Left lung (tissue), 10 donors: ENCODE data around the gene F2RL1. TPM values are rescaled to one million over a fixed set of nuclear protein-coding genes. Genes with fewer than 3 reads are reported as not detected.
A peak's percentile ranks its signal among the peaks of the same experiment; 100 is the strongest.
"Not testable (repeated sequence)": the region's sequence is repeated elsewhere in the genome, so short reads cannot be mapped to it uniquely, and the experiment has no call there.

Experiments
- ATAC-seq: fragments of 200-7000 bp; cut with Tn5 transposase; one replicate; pipeline ENCODE4 v1.9.1; 2020; ENCODE audit warnings: moderate library complexity
- DNase-seq, 4 donors: peaks; one replicate each; pipeline ENCODE4 v3.0.0-alpha.2; 2013 to 2020
- H3K27ac ChIP-seq, 2 donors: fragments of 200-600 bp; sonication (generic) in 1 of 2; one replicate each; pipeline versions ENCODE4 v1.5.0 to v1.8.0; 2020 to 2021
- H3K27me3 ChIP-seq, 2 donors: fragments of 200-600 bp; sonication (generic) in 1 of 2; one replicate each; pipeline versions ENCODE4 v1.5.0 to v1.8.0; 2020 to 2021
- H3K36me3 ChIP-seq, 2 donors: fragments of 200-600 bp; sonication (generic) in 1 of 2; one replicate each; pipeline versions ENCODE4 v1.5.0 to v1.8.0; 2020 to 2021
- H3K4me1 ChIP-seq, 2 donors: fragments of 200-600 bp; one replicate each; pipeline ENCODE4 v1.8.0; 2021
- H3K4me3 ChIP-seq, 2 donors: fragments of 200-600 bp; sonication (generic) in 1 of 2; one replicate each; pipeline versions ENCODE4 v1.5.0 to v1.8.0; 2020 to 2021; ENCODE audit warnings: mild to moderate bottlenecking in 1 of 2
- H3K9me3 ChIP-seq, 2 donors: fragments of 200-600 bp; sonication (generic) in 1 of 2; one replicate each; pipeline versions ENCODE4 v1.5.0 to v1.8.0; 2020 to 2021
- intact Hi-C, 2 donors: fragments of 100-400 bp; cut with DNase I; formaldehyde crosslinking; loops; one replicate each; pipeline versions ENCODE4 v1.11.2 to v1.14.2; 2022
- polyA plus RNA-seq, 6 donors: library from polyadenylated mRNA; unstranded; fragments of 120-200 nt; gene quantifications; one replicate each; pipeline ENCODE4 v1.2.1, GENCODE V29; 2013; ENCODE audit not compliant: insufficient read length in 6 of 6
- total RNA-seq, 2 donors: library from RNA; stranded (reverse); fragmentation: NEBNext Ultra II Directional; extraction: Animal tissue kit (Norgen Biotek cat#: 25700); gene quantifications; one replicate each; pipeline ENCODE4 v1.2.1, GENCODE V29; 2021
- TF ChIP-seq, protein P1 (sequence below), 2 donors: fragments of 200-600 bp; sonication (generic) in 1 of 2; IDR thresholded peaks; one replicate each; pipeline versions ENCODE4 v1.5.0 to v1.8.0; 2021; ENCODE audit warnings: antibody characterized with exemption in 2 of 2
- donor health status: DM: no; HTN: yes; CAD: no.
- donor health status: DM: no; HTN: no; CAD: no.

The F2RL1 gene
- total and polyA plus RNA-seq, 8 donors, result 6.5 to 12.0 (median 8.5) TPM

DNA sequence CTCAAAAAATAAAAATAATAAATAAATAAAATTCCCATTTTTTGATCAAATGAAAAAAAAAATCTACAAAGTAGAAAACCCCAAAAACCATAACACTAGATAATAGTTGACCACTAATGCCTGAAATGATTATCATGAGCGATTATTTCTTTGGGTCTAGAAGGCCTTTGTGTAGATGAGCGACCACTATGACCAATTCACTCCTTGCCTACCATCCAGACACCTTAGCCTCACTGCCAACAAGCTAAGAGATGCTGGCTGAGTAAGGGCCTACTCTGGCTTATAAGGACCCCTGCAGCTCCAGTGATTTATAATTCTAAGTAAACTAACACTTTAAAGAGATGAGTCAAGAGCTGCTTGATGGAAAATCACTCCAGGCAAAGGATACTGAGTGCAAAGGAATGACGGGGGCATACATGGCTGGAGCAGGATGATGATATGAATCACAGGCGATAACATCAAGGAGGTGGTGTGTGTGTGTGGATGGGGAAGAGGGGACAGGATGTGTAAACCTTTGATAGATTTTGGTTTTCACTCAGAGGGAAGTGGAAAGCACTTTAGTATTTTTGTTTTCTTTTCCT lies 4.8 kb upstream of the F2RL1 start:
- H3K4me3 ChIP-seq, result no peak overlapping the region
- H3K9me3 ChIP-seq, result peaks cover 0 to 2% of the 10 kb centered on the region in 2 donors
- TF ChIP-seq, protein P1, sequence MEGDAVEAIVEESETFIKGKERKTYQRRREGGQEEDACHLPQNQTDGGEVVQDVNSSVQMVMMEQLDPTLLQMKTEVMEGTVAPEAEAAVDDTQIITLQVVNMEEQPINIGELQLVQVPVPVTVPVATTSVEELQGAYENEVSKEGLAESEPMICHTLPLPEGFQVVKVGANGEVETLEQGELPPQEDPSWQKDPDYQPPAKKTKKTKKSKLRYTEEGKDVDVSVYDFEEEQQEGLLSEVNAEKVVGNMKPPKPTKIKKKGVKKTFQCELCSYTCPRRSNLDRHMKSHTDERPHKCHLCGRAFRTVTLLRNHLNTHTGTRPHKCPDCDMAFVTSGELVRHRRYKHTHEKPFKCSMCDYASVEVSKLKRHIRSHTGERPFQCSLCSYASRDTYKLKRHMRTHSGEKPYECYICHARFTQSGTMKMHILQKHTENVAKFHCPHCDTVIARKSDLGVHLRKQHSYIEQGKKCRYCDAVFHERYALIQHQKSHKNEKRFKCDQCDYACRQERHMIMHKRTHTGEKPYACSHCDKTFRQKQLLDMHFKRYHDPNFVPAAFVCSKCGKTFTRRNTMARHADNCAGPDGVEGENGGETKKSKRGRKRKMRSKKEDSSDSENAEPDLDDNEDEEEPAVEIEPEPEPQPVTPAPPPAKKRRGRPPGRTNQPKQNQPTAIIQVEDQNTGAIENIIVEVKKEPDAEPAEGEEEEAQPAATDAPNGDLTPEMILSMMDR (IDR thresholded peaks at IDR 0.05), result no peak
- H3K36me3 ChIP-seq, result no peaks in the 10 kb centered on the region
- no peak for DNase-seq
- intact Hi-C loops, result no loop called here
- ATAC-seq, result no peak
- peaks cover 1 to 10% of the 10 kb centered on the region in 2 donors for H3K4me1 ChIP-seq
- H3K27ac ChIP-seq, result no peak overlapping the region
- H3K27me3 ChIP-seq, result peaks cover 7 to 24% of the 10 kb centered on the region in 2 donors

DNA sequence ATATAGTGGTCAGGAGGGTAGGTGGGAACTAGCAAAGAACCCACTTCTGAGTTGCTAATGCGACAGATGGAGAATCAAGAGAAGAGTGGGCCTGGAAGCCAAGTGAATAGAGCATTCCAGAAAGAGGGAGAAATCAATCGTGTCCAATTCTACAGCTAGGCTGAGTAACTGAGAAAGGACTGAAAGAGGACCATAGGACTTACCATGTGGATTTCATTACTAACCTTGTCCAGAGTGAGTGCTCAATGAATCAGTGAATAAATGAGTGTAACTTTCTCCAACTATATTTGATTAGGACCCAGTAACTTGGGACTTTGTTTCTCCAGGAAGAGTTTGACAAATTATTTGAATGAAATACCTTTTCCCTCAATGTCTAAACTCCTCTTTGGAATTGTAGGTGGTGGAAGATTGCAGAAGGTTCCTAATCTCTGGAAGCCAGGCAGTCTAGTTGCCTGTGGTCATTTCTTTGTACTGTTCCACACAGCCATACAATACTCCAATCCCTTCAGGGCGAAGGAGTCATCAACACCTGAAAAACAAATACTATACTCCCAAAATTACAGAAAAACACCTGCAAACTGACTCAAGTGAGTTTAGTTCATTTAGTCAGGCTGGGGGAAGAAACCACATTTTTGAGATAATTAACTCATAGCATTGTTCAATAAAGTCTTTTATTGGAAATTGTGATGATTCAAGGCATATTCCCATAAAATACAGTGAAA lies 2.6 kb upstream of the F2RL1 start:
- Histone ChIP-seq H3K27me3 (peaks cover 8 to 46% of the 10 kb centered on the region in 2 donors), H3K4me3 (no peak overlapping the region), H3K36me3 (no peaks in the 10 kb centered on the region), H3K27ac (no peak overlapping the region), H3K9me3 (no peaks in the 10 kb centered on the region), H3K4me1 (peaks cover 3 to 26% of the 10 kb centered on the region in 2 donors)
- DNase-seq (no peak), ATAC-seq (no peak)
- intact Hi-C loops, result no loop called here
- TF ChIP-seq, protein P1 (IDR thresholded peaks at IDR 0.05), result no peak

DNA sequence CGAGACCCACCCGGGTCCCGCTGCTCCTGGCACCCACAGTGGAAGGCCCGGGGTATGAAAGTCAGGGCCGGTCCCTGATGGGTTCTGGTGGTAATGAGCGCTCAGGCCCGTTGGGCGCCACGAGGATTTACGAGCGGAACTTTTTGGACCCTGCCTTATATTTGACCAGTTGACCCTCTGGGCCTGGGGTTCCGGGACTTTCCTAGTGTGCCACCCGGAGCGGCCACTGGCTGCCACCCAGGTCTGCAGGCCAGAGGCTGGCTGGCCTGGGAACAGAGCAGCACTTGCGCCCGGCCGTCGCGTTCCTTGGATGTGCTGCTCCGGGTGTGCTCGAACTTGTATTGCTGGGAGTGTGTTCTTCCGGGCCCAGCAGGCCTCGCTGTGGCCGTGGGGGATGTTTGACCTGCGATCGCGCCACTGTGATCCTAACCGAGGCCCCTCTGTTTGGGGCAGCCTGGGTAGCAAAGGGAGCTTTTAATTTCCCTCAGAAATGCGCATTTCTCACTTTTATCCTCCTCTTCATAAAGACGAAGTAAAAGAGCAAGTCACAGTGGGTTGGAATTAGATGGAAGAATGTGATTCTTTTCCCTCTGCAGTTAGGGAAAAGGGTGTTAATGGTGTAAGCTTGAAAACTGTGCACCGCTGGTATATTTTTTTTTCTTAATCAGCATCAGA lies 1.2 kb downstream of the F2RL1 start:
- DNase-seq, result peak in 2 of 4 donors; percentile 38 to 82
- intact Hi-C loops, result no loop called here
- H3K4me3 ChIP-seq, result peak overlapping the region; percentile 62 to 72

DNA sequence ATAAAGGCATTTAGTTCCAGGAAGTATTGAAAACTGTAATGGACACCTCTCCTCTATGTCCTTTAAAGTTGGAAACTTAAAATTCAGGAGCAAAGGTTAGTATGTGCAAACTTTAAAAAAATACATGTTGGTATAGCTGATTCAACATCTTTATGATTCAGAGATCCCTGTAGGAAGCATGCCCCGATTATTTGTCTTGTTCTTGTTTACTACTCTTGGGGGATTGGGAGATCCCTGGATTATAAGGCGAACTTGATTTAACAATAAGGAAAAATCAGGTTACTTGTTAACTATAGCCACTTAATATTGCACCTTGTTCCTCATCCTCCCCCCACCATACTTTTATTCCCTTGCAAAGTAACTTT lies 1.7 kb downstream of the F2RL1 start:
- TF ChIP-seq, protein P1 (IDR thresholded peaks at IDR 0.05), result no peak
- intact Hi-C loops, result no loop called here
- DNase-seq (no peak), ATAC-seq (no peak)
- peaks cover 8 to 47% of the 10 kb centered on the region in 2 donors for H3K27me3 ChIP-seq
- H3K9me3 ChIP-seq, result no peaks in the 10 kb centered on the region
- no peak overlapping the region for H3K27ac ChIP-seq
- H3K4me3 ChIP-seq, result peak overlapping the region in 1 of 2 donors; percentile 72
- no peaks in the 10 kb centered on the region for H3K36me3 ChIP-seq
- H3K4me1 ChIP-seq, result peaks cover 3 to 26% of the 10 kb centered on the region in 2 donors

More for the DNA sequence above, 1.2 kb downstream of the F2RL1 start:
- H3K27ac ChIP-seq, result peak overlapping the region in 1 of 2 donors; percentile 47
- peak; percentile 26 for ATAC-seq
- TF ChIP-seq, protein P1 (IDR thresholded peaks at IDR 0.05), result no peak
- H3K27me3 ChIP-seq, result peaks cover 8 to 47% of the 10 kb centered on the region in 2 donors
- no peaks in the 10 kb centered on the region for H3K9me3 ChIP-seq
- peaks cover 3 to 26% of the 10 kb centered on the region in 2 donors for H3K4me1 ChIP-seq
- no peaks in the 10 kb centered on the region for H3K36me3 ChIP-seq

DNA sequence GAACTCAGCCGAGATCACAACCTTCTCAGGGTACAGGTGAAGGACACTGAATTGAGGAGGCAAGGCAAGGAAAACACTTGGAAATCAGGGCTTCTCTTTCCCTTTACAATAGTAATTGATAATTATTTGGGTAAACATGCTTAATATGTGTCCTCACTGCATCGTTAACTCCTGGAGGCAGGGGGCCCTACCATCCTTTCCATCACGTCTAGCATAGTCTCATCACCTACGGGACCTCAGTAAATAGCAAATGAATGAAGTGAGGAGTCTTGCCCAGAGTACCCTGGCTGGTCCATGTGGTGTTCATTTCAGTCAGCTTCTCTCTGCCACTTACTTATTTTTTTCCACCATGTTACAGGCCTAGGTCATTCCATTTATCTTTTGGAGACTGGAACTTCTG lies 2.3 kb downstream of the F2RL1 start:
- no peak overlapping the region for H3K4me3 ChIP-seq
- DNase-seq (no peak), ATAC-seq (no peak)
- H3K9me3 ChIP-seq, result no peaks in the 10 kb centered on the region
- peaks cover 3 to 26% of the 10 kb centered on the region in 2 donors for H3K4me1 ChIP-seq
- peaks cover 8 to 47% of the 10 kb centered on the region in 2 donors for H3K27me3 ChIP-seq
- TF ChIP-seq, protein P1 (IDR thresholded peaks at IDR 0.05), result no peak
- intact Hi-C loops, result no loop called here
- H3K27ac ChIP-seq, result no peak overlapping the region
- H3K36me3 ChIP-seq, result no peaks in the 10 kb centered on the region

DNA sequence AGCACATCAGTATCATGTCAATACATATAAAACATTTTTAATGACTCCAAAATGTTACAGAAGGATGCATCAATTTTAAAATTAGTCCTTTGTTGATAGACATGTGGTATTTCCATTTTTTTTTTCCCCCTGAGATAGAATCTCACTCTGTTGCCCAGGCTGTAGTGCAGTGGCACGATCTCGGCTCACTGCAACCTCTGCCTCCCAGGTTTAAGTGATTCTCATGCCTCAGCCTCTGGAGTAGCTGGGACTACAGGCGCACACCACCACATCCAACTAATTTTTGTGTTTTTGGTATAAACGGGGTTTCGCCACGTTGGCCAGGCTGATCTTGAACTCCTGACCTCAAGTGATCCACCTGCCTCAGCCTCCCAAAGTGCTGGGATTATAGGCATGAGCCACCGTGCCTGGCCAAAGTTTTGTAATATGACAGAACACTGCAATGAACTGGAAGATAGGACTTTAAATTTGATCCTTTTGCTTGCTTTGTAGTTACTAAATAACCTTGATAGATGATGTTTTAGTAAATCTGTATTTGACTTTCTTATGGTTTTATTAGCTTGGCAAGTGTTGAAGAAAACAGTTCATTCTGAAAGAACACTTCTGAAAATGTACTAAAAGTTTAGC lies 3.4 kb downstream of the F2RL1 start:
- H3K9me3 ChIP-seq, intact Hi-C loops, DNase-seq, H3K36me3 ChIP-seq, H3K4me3 ChIP-seq, H3K27ac ChIP-seq, ATAC-seq: not testable (repeated sequence)
- Histone ChIP-seq H3K27me3 (peaks cover 8 to 41% of the 10 kb centered on the region in 2 donors), H3K4me1 (peaks cover 3 to 26% of the 10 kb centered on the region in 2 donors)

DNA sequence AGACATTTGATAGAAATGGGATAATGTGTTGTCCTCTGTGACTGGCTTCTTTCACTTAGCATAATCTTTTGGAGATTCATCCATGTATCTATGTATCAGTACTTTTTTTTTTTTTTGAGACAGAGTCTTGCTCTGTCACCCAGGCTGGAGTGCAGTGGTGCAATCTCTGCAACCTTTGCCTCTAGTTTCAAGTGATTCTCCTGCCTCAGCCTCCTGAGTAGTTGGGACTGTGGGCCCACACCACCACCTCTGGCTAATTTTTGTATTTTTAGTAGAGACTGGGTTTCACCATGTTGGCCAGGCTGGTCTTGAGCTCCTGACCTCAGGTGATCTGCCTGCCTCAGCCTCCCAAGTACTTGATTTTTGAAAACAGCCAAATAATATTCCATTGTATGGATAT lies 7.6 kb downstream of the F2RL1 start:
- H3K9me3 ChIP-seq, H3K27me3 ChIP-seq, H3K36me3 ChIP-seq, H3K27ac ChIP-seq, DNase-seq, H3K4me3 ChIP-seq, ATAC-seq, H3K4me1 ChIP-seq, intact Hi-C loops: not testable (repeated sequence)
